NCI-H345 (cell line): ENCODE results near the gene AGXT.

ENCODE experiments used
- DNase-seq: peaks from one replicate; lab custom pipeline; 2025; lab: John Stamatoyannopoulos, UW

AGXT gene

DNA sequence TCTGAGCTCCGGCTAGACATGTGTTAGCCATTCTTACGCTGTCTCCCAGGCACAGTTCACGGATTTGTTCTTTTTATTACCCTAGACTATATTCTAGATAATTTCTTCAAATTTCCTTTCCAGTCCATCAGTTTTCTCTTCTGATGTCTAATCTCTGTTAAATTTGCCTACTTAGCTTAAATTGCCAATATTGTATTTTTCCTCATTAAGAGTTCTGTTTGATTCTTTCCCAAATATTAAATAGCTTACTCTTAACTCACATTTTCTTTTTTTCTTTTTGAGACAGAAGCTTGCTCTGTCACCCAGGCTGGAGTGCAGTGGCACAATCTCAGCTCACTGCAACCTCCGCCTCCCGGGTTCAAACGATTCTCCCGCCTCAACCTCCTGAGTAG lies 58.8 kb downstream of the AGXT start:
- no peak for DNase-seq

GRCh38 chr2:240928476-240929363 lies 60.1 kb downstream of the AGXT start:
- DNase-seq = no peak

- no peak for DNase-seq
These were observed 60.9 kb downstream of the AGXT start for GRCh38 chr2:240929364-240930095.
